Fibroblast of mammary gland (primary cell): Measurements from ENCODE around the gene RPTOR.

ENCODE experiments used
- DNase-seq: peaks from one replicate; pipeline ENCODE4 v3.0.0-alpha.2; 2010; ENCODE audit warnings: low read depth
- H3K4me3 ChIP-seq: 2 replicates; pipeline ENCODE4 v1.5.1; 2011; ENCODE audit warnings: low read depth, mild to moderate bottlenecking, low read length, moderate library complexity; ENCODE audit not compliant: control insufficient read depth
- CTCF ChIP-seq: conservative IDR thresholded peaks from 2 replicates; pipeline ENCODE4 v1.5.1; 2011; ENCODE audit warnings: low read depth, low read length, inconsistent platforms; ENCODE audit not compliant: control insufficient read depth, insufficient read depth

RPTOR gene

GRCh38 chr17:80791758-80792284 lies 247.2 kb downstream of the RPTOR start:
- H3K4me3 ChIP-seq, result no peak overlapping the region
- TF ChIP-seq CTCF, result no peak
- DNase-seq, result peak; percentile 99

- DNase-seq, result no peak
- TF ChIP-seq CTCF, result no peak
- no peak overlapping the region for H3K4me3 ChIP-seq
Observed at GRCh38 chr17:80792373-80792781, 247.7 kb downstream of the RPTOR start.

- TF ChIP-seq CTCF, result no peak
- H3K4me3 ChIP-seq, result no peak overlapping the region
- no peak for DNase-seq
Observed at GRCh38 chr17:80793421-80793820, 248.8 kb downstream of the RPTOR start.

- DNase-seq, result peak; percentile 67
- H3K4me3 ChIP-seq, result no peak overlapping the region
- no peak for TF ChIP-seq CTCF
Observed at GRCh38 chr17:80793851-80794267, 249.2 kb downstream of the RPTOR start.

GRCh38 chr17:80794281-80795089 lies 249.8 kb downstream of the RPTOR start:
- no peak overlapping the region for H3K4me3 ChIP-seq
- DNase-seq, result no peak
- no peak for TF ChIP-seq CTCF

GRCh38 chr17:80795090-80795580 lies 250.5 kb downstream of the RPTOR start:
- DNase-seq, result no peak
- TF ChIP-seq CTCF, result no peak
- no peak overlapping the region for H3K4me3 ChIP-seq
